GM18909 (cell line): ENCODE data around the gene ZNF226.
"Not testable (repeated sequence)": the region's sequence is repeated elsewhere in the genome, so short reads cannot be mapped to it uniquely, and the experiment has no call there.

Source experiments
- ATAC-seq: cut with Tn5 transposase; IDR thresholded peaks from one replicate; pipeline ENCODE4 v1.9.1; 2021; ENCODE audit warnings: mild to moderate bottlenecking; ENCODE audit not compliant: unreplicated experiment, poor library complexity

The ZNF226 gene

DNA sequence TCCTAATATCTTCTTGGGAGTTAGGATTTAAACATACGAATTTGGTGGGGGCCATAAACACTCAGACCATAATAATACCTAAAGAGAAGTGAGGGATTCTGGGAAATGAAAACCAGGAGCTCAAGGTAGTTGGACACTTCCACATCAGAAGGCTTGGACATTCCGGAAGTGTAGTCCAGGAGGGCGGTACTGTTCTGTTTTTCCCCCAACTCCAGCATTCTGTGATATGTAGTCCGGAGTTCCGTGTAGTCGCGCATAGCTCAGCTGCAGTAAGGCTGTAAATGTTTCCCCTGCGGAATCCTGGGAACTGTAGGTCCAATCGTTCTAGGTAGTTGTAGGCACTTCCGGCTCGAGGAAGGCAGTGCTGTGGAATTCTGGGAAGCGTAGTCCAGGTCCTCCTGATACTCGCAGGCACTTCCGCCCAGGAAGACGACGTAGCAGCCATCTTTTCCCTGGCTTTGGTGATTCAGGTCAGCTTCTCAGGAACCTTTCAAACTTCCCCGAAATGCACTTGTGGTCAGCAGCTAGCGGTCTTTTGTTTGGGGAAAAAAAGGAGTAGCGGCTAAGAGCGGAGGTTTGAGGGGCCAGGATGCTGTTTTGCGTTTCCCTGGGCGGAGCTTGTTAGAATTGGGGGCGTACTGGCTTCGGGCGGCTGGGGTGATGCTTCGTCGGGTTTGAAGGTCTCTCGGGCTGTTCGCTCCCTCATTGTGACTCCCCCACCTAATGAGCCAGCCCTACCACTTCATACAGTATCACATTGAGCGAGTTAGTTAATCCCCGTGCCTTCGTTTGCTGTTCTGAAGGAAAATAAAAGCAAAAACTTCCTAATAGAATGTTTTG lies at the start of gene ZNF226:
Gene ZNF226 (plus strand): TSS at position 428 of the 840 bp plus-strand sequence. CDS start 4,981 bp downstream, outside the sequence.
- ATAC-seq: peak; percentile 94

DNA sequence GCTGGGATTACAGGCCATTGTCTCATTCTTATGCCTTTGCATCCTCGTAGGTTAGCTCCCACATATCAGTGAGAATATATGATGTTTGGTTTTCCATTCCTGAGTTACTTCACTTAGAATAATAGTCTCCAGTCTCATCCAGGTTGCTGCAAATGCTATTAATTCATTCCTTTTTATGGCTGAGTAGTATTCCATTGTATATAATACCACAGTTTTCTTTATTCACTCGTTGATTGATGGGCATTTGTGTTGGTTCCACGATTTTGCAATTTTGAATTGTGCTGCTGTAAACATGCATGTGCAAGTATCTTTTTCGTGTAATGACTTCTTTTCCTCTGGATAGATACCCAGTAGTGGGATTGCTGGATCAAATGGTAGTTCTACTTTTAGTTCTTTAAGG lies 43.7 kb upstream of the ZNF226 start:
- ATAC-seq: not testable (repeated sequence)

DNA sequence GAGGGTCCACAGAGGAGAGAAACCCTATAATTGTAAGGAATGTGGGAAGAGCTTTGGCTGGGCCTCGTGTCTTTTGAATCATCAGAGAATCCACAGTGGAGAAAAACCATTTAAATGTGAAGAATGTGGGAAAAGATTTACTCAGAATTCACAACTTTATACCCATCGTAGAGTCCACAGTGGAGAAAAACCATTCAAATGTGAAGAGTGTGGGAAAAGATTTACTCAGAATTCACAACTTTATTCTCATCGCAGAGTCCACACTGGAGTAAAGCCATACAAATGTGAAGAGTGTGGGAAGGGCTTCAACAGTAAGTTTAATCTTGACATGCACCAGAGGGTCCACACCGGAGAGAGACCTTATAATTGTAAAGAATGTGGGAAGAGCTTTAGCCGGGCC lies 32.9 kb upstream of the ZNF226 start:
- ATAC-seq: no peak

DNA sequence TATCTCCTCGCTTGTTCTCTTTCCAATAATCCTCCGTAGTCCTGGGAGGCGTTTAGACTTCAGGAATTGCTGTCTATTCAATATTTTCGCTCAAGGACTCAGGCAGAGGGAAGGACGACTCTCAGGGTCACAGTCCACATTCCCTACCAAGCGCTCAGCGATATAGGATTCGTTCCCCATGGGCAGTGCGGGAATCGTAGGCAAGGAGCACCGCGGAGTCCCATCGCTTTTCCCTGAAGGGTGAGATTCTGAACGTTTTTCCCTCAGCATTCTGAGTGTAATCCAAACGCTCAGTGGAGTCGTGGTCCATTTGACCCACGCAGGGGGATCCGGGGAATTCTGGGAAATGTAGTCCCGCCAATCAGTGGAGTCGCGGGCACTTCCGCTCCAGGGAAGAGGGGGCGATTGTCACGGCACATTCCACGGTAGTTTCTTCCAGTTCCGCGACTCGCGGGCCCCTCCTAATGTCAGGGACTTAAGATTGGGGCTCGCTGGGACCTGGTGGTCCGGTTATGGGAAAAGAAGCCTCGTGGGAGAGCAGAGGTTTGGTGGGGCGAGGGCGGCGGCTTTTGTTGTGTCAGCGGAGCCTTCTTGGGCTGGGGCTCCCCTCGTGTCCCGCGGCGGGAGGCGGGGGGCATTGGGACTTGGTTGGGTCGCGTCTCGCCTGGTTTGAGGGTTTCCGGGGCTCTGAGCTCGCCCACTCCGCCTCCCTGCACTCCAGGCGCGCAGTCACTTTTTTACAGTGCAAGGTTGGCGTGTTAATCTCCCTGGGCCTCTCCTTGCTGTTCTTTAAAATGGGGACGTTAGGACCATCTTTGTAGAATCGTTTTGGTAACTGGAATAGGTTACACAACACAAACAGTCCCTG lies 23.5 kb upstream of the ZNF226 start, which contains the start of gene ZNF234:
Gene ZNF234 (plus strand): TSS at position 364 of the 868 bp plus-strand sequence. CDS start 3,079 bp downstream, outside the sequence.
- ATAC-seq: peak; percentile 63

DNA sequence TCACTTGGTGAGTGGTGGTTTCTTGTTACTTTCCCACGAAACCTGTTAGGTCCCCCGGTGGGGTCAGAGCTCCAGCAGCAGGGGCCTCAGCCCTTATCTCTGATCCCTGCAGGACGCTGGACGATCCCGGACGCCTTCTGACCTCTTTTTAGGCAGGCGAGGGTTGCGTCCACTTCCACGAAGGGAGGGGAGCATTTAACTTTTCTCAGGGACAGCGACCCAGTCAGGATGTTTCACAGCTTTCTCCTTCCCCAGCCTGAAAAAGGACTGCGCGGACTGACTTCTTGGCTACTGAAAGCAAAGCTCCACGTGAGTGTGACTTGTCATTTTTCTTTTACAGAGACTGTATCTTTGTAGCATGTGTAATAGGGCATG lies 22.9 kb upstream of the ZNF226 start:
- ATAC-seq: no peak

DNA sequence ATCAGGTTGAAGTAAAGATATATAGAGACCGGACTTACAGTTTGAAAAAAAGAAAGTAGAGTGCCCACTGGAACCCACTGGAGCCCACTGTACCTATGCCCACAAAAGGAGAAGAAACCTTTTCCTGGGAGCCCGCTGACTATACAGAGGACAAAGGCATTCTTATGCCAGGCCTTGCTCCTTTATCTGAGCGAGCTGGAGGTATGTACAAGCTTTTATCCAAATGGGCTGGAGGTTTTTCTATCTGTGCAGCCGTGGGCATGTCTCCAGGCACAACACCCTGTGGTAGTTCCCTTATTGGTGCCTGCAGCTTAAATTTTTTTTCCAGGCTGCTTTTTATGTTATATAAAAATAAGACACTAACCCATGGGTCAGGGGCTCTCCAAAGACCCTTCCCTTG lies 15.1 kb upstream of the ZNF226 start:
- no peak for ATAC-seq

DNA sequence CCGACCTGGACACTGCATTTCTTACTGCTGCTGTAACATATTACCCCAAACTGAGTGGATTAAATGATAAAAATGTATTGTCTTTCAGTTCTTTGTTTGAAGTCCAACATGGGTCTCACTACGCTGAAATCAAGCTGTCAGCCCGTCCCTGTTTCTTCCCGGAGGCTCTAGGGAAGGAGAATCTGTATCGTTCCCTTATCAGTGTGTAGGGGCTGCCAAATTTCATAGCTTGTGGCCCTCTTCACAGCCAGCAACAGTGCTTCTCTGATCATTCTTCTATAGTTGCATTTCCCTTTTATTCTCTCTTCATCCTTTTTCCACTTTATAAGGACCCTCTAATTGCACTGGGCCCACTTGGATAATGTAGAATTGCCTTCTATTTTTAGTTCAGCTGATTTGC lies 13.4 kb upstream of the ZNF226 start:
- no peak for ATAC-seq

DNA sequence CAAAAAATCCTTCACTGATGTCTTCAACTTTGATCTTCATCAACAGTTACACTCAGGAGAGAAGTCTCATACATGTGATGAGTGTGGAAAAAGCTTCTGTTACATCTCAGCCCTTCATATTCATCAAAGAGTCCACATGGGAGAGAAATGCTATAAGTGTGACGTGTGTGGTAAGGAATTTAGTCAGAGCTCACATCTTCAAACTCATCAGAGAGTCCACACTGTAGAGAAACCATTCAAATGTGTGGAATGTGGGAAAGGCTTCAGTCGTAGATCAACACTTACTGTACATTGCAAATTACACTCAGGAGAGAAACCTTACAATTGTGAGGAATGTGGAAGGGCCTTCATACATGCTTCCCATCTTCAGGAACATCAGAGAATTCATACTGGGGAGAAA lies 8.4 kb upstream of the ZNF226 start:
- ATAC-seq: no peak

DNA sequence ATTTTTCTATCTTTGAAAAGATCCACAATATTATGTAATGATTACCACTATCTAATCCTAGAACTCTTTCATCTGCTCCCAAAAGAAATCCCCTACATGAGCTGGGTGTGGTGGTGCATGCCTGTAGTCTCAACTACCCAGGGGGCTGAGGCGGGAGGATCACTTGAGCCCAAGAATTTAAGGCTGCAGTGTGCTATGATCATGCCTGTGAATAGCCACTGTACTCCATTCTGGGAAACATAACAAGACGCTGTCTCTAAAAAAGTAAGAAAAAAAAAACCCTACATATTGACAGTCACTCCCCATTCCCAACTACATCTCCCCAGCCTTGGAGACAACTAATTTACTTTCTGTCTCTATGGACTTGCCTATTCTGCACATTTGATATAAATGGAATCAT lies 1.1 kb upstream of the ZNF226 start:
- ATAC-seq: no peak

DNA sequence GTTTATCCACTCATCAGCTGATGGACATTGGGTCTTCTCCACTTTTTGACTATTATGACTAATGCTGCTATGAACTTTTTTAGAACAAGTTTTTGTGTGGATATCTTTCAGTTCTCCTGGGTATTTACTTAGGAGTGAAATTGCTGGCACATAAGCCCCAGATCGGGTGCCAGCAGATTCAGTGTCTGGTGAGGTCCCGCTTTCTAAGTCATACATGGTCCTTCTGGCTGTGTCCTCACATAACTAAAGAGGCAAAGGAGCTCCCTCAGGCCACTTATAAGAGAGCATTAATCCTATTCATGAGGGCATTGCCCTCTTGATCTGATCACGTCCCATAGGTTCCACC lies 600 bp upstream of the ZNF226 start:
- ATAC-seq: peak; percentile 24

DNA sequence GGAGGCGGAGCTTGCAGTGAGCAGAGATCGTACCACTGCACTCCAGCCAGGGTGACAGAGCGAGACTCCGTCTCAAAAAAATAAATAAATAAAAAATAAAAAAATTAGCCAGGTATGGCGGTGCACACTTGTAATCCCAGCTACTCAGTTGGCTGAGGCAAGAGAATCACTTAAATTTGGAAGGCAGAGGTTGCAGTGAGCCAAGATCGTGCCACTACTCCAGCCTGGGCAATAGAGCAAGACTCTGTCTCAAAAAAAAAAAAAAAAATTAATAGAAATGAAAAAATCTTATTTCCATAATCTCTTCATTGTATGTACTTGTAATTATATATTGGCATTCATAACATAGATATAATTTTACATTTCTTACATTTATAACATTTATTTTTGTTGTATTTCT lies 5.8 kb downstream of the ZNF226 start:
- ATAC-seq: not testable (repeated sequence)

DNA sequence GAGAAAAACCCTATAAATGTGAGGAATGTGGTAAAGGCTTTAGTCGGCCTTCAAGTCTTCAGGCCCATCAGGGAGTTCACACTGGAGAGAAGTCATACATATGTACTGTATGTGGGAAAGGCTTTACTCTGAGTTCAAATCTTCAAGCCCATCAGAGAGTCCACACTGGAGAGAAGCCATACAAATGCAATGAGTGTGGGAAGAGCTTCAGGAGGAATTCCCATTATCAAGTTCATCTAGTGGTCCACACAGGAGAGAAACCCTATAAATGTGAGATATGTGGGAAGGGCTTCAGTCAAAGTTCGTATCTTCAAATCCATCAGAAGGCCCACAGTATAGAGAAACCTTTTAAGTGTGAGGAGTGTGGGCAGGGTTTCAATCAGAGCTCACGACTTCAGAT lies 11.7 kb downstream of the ZNF226 start:
- no peak for ATAC-seq

DNA sequence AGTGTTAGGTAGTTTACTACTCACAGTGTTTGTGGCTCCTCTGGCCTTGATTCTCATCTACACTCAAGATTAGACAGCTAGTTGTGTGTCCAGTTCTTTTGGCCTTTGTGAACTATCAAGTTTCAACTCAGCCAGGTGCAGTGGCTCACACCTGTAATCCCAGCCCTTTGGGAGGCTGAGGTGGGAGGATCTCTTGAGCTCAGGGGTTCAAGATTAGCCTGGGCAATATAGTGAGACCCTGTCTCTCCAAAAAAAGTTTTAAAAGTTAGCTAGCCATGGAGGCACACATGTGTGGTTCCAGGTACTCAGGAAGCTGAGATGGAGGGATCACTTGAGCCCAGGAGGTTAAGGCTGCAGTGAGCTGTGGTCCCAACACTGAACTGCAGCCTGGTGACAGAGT lies 16.1 kb downstream of the ZNF226 start:
- ATAC-seq: no peak

DNA sequence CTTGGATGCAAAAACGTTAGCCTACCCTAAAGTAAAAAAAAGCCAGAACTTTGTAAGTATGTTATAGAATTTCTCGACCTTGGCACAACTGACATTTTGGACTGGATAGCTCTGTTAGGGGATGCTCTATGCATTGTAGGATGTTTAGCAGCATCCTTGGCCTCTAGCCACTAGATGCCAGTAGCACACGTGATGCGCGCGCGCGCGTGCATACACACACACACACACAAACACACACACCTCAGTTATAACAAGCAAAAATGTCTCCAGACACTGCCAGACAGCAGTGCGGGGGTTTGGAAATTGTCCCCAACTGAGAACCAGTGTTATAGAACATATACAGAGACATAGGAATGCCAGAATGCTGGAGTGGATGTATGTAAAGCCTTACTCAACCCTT lies 17.2 kb downstream of the ZNF226 start:
- ATAC-seq: no peak

DNA sequence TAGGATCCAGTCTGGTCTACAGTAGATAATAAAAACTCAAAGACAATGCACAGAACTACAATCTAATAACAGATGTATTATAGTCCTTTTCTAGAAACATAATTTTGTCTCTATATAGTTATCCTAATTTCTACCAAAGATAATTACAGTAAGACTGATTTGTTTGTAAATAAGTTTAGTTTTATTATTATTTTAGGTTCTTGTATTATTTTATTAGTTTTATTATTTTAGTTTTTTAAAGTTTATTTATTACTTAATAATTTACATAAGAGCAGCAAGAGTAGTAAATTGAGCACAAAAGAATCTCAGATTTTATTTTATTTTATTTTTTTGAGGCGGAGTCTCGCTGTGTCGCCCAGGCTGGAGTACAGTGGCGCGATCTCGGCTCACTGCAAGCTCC lies 25.1 kb downstream of the ZNF226 start:
- ATAC-seq: no peak

DNA sequence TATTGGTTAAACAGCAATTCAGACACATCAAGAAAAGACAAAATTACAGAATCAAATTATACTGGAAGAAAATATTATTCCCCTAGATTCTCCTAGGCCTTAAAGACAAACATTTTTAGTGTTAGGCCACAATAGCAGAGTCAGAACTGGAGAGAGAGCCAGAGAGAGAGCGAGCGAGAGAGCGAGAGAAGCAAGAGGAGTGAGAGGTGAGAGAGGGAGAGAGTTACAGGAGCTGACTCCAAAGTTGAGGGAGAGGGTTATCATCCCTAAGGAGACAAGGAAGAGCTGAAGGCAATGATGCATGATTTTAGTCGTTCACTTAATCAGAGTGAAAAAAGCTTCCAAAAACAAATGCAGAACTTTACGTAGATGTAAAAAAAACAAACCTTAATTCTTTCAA lies 27.2 kb downstream of the ZNF226 start:
- ATAC-seq: no peak

DNA sequence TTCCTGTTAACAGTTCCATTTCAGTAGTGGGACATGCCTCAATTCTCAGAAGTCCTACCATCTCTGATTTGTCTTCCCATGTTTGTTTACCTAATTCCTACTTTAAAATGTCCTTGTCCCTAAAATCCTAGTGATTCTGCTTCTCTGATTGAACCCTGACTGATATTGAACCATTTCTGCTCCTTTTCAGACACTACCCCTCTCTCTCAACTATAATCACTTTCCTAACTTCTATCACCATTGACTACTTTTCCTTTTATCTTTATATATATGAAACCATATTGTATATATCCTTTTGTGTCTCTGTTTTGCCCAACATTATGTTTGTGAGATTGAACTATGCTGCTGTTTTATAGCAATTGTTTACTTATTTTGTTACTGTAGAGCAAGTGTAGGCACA lies 31.9 kb downstream of the ZNF226 start:
- no peak for ATAC-seq

DNA sequence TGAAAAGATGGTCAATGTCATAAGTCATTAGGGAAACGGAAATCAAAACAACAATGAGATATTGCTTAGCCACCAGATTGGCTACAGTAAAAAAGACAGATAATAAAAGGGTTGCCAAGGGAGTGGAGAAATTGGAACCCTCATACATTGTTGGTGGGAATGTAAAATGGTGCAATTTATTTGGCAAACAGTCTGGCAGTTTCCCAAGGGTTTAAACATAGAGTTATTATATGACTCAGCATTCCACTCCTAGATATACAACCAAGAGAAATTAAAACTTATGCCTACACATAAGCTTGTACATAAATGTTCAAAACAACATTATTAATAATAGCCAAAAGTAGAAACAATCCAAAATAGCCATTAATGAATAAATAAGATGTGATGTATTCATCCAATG lies 37.6 kb downstream of the ZNF226 start:
- no peak for ATAC-seq

DNA sequence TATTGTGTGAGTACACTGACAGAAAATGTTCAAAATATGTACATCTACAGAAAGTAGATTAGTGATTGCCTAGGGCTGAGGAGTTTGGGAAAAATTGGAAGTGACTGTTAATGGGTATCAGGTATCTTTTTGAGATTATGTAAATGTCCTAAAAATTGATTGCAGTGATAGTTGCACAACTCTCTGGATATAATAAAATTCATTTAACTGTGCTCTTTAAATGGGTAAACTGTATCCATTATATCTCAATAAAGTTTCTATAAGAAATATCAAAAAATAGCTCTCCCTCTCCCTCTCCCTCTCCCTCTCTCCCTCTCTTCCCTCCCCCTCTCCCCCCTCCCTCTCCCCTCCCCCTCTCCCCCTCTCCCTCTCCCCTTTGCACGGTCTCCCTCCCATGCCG lies 38.1 kb downstream of the ZNF226 start:
- no peak for ATAC-seq

DNA sequence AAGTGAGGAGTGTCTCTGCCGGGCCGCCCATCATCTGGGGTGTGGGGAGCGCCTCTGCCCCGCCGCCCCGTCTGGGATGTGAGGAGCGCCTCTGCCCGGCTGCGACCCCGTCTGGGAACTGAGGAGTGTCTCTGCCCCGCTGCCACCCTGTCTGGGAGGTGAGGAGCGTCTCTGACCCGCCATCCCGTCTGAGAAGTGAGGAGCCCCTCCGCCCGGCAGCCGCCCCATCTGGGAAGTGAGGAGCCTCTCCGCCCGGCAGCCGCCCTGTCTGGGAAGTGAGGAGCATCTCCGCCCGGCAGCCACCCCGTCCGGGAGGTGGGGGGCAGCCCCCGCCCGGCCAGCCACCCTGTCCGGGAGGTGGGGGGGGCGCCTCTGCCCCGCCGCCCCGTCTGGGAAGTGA lies 39.0 kb downstream of the ZNF226 start:
- not testable (repeated sequence) for ATAC-seq

DNA sequence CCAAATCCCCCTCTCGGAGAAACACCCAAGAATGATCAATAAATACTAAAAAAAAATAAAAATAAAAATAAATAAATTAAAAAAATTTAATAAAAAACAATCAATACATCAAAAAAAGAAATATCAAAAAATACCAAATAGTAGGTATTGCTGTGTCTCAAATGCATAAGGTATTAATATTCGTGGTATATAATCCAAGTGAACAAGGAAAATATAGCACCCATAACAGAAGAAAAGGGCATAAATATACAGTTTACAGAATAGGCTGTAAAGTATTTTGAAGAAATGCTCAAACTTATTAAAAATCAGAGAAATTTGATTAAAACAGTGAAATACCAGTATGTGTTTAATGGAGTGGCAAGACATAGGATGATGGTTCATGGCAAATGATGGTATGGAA lies 39.9 kb downstream of the ZNF226 start:
- no peak for ATAC-seq
